HG02943 (cell line): Measurements from ENCODE around the gene CA12.

Source experiments
- ATAC-seq: cut with Tn5 transposase; IDR thresholded peaks from one replicate; pipeline ENCODE4 v1.9.1; 2021; ENCODE audit warnings: mild to moderate bottlenecking, low read depth, moderate library complexity; ENCODE audit not compliant: unreplicated experiment

The CA12 gene

DNA sequence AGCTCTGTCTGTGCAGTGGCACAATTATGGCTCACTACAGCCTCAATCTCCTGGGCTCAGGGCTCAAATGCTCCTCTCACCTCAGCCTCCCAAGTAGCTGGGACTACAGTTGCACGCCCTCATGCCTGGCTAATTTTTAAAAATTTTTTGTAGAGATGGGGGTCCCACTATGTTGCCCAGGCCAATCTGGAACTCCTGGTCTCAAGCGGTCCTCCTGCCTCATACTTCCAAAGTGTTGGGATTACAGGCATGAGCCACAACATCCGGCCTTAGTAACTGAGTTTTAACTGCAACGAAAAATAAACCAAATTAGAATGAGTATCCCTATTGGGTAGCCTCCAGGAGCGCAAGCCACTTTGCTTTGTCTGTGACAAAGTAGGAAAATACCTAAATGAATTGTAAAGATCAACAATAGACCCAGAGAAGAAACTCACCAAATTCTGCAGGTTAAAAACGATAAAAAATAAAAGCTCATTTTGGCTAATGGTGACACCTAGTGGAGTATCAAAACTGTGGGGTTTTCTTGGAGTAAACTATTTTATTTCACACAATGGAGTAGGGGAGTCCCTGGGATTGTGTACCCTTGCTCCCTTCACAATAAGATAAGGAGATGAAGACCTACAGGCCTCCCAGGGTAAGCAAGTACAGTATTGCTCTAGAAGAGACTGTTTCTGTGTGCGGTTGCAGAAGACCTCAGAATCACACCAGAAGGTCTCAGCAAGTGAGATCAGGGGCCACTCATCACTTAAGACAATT, 21.0 kb upstream of the CA12 start:
- no peak for ATAC-seq

DNA sequence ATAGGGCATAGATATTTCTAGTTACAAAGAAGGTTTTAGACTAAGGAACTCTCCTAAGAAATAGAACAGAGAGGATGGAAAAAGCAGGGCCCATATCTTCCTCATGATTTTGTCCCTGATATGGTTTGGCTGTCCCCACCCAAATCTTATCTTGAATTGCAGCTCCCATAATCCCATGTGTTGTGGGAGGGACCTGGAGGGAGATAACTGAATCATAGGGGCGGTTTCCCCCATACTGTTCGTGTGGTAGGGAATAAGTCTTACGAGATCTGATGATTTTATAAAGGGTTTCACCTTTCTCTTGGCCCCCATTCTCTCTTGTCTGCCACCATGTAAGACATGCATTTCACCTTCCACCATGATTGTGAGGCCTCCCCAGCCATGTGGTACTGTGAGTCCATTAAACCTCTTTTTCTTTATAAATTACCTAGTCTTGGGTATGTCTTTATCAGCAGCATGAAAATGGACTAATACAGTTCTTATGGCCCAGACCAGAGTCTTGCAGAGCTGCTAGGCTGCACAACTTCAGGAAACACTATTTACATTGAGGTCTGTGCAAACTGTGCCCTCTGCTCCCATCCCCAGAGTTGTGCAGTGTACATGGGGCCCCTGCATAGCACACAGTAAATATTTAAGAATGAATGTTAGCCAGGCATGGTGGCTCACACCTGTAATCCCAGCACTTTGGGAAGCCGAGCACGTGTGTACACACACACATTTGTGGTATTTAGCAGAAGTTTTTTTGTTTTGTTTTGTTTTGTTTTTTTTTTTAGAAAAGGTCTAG, 20.3 kb upstream of the CA12 start:
- no peak for ATAC-seq

DNA sequence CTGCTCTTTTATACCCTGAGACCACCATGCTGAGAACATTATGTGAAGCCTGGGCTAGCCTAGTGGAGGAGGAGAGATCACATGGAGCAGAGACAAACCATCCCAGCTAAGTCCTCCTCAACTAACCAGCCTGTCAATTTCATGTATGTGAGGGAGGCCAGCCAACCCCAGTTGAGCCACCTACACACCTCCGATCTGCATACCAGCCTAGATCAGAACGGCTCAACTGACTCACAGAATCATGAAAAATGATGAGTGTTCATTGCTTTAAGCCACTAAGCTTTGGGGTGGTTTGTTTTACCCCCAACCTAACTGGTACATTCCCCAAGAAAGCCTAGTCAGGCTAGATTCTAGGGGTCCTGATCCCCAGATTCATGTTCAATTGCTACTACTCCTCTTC, 19.4 kb upstream of the CA12 start:
- no peak for ATAC-seq

DNA sequence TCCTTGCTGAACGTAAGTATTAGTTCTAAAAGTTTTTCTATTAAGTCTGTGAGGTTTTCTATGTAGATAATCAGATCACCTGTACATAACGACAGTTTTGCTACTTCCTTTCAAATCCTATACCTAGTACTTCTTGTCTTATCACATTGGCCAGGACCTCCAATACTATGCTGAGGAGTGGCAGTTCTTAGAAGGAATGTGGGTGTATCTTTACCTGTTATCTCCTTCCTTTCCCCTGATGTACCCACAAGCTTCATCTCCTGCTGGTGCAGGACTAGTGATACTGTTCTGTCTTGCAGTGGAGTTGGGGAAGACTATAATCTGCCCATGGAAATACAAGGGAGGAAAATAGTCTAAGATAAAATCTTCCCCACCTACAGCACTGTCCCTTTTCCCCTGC, 16.8 kb upstream of the CA12 start:
- ATAC-seq = no peak

DNA sequence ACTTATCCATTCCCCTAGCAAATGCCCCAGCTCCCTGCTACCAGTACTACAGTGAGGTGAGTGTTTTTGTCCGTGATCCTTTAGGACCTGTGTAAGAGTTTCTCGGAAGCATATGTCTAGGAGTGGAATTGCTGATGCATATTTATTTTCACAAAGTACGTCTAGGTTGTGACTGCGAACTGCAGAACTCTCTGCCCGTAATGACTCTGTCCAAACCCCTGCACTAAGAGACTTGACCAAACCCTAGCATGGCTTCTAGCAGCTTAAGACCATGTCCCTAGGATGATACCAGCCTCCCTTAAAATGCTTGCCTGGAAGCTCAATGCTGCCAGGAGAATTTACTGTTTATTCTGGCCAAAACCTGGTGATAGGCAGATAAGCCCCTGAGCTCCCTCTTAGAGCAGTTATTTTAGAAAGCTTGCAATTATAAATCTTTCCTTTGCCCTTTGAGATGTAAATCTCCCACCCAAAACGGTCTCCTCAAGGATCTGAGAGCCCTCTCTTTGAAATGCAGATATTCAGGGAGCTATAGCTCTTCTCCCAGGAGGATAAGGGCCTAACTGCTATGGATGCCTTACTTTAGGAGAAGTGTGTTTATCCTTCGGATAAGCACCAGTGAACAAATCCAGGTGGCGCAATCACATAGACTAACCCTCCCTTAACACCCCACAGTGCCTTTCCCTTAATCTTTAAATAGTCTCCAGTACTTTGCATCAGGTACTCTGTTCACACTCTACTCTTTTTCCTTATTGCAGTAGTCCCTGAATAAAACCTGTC, 14.7 kb upstream of the CA12 start:
- ATAC-seq = no peak

DNA sequence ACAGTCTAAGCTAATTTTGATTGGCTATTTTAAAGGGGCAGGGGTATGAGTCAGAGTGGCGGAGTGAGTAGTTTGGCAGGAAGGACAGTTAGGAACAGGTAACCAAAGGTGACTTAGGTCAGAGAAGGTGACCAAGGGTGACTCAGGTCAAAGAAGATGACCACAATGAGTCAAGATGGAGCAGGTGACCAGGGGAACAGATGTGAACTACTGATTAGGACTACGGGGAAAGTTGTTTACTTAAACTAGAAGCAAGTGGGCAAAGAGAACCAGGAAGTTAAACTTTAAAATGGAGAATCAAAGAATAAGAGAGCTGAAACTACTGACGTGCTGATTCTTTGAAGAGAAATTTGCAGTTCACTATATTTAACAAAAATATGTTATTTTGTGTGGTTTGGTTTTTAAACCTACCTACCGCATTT, 14.1 kb upstream of the CA12 start:
- ATAC-seq = no peak

DNA sequence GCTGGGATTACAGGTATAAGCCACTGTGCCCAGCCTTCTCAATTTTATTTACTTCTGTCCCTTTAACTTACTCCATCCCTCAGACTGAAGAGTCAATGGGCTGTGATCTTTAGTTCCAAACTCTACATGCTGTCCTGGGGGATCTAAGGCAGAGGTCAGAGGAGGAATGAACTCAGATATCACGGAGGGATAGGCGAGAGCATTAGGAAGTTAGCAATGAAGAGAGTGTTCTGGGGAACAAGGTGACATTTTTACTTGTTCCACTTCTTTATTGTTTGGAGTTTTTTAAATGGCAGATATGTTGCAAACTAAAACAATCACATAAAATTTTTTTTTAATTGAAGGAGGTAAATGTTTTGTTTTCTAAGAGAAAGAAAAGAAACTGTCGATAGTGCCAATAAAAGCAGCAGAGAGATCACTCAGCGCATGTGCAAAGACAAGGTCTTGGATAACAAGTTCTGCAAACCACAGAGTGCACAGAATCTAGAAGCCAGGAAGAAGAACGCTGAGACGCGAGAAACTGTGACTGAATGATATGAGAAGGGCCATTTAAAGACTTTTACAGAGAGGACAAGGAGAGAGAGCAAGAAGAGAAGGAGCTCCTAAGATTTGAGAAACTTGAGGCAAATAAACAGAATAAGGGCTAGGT, 10.8 kb upstream of the CA12 start:
- no peak for ATAC-seq

DNA sequence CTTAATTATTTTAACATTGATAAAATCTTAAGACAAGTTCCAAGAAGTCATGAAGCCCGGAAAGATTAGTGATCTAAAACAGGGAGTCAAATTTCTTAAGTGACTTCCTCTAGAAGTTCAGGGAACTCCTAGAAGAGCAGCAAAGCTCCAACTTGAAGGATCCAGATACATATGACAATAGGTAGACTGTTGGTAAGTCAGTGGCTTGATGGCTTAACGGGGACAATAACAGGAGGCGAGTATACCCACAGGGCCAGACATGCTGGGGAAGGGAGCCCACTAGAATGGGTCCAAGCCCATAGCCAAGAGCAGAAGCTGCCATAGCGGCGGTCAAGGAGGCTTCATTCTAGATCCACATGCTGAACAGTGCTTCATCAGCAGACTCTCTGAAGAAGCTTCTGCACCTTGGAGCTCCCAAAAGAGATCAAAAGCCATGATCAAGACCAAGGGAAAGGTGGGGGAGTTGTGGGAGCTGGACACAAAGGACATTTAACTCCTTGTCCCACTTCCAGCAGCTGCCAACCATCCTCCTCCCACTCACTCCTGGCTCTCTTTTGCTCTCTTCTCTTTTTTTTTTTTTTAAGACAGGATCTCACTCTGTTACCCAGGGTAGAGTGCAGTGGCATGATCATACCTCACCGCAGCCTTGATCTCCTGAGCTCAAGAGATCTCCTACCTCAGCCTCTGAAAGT, 10.2 kb upstream of the CA12 start:
- no peak for ATAC-seq

DNA sequence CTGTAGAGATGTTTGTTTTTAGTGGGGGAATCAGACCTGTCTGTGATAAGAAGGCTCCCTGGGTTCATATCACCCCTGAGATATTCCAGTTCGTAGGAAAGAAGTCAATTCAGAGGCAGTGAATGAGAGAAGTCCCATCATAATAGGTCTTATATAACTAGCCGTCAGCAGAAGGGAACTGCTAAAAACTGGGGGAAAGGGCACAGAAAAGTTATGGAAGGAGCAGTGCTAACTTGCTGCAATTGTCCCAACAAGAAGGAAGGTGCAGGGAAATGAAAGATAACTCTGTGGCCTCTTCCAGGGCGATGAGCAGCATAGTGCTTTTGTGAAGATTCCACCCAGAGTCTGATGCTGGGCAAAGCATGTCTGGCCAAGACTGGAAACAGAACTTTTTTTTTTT, 9.0 kb upstream of the CA12 start:
- ATAC-seq = no peak

DNA sequence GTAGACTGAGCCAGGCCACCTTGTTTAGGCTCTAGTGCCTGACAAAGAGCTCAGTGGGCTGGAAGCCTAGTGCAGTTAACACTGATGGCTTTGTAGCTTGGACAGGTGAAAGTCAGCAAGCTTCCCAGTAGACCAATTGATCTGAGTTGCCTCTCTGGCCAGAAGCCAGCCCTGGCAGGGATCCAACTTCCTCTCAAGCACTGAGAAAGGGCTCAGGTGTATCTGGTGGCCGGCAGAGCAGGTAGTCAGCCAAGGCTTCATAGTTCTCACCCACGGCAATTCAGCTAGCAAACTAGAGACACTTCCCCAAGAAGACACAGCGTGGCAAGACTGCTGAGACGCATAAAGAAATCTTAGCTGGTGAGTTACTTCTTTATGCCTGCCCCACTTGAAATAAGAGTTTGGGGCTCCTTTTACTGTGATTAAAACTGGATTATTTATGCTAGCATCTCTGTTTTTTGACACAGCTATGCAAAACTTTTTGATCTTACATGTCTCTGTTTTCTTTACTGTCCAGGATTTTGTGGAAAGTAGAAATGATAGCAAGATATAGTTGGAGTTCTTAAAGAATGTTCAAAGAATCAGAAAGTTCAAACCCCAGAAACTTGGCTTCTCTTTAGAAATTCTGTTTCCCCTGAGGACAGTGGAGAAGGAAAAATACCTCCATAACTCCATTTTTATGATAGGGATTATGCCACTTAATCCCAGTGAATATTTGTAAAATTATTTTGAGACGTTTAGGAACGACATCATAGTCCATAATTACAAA, 8.4 kb upstream of the CA12 start:
- ATAC-seq = no peak

DNA sequence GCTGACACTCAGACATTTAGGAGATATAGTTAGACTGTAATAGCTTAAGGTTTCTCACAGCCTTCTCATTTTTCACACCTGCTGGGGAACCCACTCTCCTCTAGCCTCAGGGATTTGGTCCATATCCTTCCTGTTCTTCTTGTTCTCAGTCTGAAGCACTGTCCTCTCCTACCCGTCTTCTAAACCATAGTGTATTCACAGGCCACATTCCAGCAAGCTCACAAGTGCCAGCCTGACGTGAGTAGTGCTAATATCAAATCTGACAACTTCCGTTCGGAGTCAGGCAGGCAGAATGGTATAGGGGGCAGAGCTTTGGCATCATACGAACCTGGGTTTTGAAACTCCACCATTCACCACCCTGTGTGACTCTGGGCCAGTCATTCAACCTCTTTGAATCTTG, 6.9 kb upstream of the CA12 start:
- no peak for ATAC-seq

DNA sequence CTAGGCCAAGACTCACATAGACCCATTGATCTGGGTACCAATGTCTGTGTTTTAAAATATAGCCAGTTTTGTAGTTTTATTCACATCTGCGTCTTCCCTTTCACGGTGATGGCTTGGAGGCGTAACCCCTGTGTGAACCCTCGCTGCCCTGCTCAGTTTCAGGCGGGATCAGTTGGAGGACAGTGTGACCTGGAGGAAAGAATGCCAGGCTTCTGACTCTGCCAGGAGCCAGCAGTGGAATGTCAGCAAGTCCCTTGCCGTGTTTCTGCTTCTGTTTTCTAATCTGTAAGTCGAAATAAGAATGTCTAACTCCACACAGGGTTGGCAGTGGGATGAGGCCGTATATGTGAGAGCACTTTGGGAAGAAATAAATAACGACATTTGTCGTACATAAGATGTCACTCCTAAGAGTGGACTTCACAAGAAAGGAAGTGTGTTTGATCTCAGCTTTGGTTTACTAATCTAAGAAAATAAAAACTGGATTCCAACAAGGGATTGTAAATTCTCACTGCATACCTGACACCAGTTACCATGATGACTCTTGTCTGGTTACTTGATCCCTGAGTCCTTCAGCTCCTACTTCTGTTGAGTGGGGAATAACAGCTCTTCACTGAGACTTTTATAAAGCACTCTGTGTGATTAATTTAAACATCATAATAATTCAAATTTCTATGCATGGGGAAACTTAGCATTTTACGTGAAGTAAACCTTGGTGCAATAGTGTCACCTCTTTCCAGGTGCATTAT, 6.3 kb upstream of the CA12 start:
- no peak for ATAC-seq

DNA sequence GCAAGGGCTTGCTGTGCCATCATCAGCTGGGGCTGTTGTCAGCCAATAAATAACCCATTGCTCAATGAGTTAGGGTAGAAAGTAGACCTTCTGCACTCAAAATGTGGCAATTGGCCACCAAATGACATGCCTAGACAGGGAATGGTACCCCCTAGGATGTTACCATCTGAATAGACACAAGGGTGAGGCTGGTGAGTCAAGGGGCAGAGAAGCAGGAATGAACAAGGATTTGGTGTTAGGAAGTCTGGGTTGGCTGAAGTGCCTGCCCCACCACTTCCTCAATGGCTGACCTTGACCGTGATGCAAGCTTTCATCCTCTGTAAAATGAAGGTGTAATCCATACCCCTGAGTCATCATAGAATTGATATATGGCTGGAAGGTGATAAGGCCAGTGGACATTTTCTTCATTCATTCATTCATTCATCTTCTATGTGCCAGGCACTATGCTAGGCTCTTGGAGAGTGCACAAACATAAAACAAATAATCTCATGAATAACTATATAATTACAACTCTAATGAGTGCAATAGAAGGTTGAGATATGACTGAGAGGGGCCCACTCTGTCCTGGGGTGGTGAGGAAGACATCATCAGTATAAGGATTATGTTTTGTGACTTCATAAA, 4.4 kb upstream of the CA12 start:
- ATAC-seq = no peak

DNA sequence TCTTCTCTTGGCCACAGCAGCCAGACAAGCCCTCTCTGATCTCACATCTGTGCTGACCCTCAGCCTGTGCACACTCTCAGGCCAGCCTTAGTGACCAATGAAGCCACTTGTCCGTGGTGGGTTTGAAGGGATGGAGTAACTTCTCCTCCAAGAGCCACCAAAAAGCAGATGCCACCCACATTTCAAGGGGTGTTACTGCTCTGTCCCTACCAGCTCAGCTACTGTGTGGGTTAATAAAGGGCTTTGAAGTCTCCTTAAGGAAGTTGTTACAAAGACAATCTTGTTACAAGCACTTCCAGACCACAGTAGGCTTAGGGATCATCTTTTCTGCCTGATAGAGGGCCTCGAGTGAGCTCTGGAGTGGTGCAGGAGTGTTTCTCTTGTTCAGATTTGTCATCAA, 3.3 kb upstream of the CA12 start:
- no peak for ATAC-seq

DNA sequence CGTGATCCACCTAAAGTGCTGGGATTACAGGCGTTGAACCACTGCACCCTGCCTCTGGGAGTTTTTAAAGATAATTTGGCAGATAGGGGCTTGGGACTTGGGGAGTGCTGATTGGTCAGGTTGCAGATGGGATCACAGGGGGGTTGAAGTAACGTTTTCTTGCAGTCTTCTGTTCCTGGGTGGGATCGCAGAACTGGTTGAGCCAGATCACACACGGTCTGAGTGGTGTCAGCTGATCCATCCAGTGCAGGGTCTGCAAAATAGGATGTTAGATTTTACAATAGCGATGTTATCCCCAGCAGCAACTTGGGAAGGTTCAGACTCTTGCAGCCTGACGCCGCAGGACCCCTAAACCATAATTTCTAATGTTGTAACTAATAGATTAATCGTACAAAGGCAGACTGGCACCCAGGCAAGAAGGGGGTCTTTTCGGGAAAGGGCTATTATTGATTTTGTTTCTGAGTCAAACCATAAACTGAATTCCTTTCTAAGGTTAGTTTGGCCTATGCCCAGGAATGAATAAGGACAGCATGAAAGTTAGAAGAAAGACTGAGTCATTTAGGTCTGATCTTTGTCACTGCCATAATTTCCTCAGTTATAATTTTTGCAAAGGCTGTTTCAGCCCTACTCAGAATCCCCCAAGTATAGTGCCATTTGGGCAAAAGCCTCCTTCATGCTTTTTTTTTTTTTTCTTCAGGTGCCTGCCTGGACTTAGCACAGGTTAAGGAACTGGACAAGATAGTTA, 1.5 kb upstream of the CA12 start:
- ATAC-seq = no peak

DNA sequence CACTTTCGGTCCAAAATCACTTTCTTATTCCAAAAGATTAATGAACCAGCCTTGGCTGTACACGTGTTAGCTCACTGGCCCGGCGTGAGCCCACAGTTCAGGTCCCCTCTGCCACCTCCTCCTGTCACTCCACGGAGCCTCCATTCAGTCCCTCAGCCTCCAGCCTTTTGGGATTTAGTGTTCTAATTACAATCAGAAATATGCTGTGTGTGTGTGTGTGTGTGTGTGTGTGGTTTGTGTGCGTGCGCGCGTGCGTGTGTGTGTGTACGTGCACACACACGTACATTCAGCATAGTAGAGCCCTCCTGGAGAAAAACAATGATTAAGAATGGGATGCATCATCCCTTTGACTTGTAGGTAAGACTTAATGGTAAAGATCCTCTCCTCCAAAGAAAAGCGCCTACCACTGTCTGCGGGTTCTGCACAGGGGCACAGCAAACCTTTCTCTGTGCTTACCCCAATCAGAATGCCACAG, 801 bp downstream of the CA12 start:
- ATAC-seq = no peak

DNA sequence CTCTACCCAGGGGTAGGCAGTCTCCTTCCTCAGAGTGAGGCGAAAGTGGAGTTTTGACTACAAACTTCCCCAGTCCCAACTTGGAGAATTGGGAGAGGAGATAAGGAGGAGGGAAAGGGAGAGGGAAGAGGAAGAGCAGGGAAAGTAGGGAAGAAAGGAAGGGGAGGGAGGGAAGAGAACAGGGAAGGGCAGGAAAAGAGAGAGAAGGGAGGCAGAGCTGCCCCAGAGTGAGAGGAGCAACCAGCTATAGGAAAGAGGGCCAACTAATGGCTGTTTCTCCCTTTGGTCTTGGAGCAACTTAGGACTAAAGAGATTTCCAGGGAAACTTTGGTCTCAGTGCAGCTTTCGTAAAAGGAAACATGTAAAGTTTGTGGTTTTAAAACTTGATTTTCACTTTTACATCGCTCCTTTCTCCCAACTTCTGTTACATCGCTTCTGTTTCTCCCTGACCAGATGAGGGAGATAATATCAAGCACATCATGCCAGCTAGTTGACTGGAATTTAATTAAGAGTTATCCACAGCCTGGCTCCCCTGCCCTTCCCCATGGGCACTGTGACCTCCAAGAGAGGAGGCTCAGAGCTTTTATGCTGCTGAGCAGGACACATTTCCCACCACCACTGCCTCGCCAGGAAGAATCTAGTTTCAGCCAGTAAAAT, 1.4 kb downstream of the CA12 start:
- no peak for ATAC-seq
